ENCODE results near the gene TBC1D9.

TBC1D9 gene

DNA sequence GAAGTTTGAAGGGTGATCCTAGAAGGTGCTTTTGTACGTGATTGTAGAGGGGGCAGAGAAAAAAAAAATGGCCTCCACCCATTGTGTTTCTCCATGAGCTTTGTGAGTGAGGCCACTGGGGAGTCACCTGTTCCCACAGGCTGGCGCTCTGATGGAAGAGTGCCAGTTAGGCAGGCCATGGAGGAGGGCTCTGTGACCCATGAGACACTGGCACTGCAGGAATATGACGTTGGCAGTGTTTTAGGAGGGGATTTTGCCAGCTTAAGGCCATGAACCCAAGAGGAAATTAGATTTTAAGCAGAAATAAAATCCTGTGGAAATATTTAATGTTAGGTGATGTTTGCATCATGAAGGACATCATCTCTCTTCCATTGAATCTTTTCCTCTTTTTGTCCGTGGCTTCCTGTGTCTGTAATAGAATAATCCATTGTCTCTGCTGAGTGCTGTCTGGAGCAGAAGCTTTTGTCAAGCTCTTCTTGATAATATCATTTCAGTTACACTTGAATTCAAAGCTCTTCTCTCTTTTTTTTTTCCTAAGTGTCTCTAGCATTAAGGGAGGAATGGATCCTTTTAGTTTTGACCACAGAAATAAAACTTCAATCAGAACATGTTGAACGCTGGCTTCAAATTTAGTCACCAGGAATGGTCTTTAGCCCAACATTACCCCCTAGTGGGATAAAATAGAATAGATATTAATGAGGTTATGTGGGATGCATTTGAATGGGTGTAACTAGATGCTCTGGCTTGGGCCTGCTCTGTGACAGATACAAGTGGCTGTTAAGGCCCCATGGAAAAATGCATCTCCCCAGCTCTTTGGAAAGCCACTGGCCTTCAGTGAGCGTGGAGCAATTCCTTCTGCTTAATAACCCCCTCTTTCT, 146.4 kb downstream of the TBC1D9 start:
- no peak for DNase-seq

DNA sequence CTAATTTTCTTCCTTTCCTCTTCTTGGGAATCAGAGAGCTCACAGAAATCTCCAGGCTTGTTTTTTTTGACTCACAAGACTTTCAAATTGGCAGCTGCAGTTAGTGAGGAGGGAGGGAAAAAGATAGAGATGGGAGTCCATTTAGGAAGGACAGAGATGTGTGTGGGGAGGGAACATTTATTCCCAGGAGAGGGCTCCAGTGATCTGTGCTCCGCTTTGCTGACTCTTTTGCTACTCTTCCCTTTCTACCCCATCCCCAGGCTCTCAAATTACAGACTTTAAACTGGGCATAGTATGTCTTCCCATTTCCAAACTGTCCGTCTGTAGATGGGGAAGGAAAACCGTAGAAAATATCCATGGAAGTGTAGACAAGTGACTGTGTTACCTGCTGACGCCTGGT, 148.3 kb downstream of the TBC1D9 start:
- DNase-seq = no peak

DNA sequence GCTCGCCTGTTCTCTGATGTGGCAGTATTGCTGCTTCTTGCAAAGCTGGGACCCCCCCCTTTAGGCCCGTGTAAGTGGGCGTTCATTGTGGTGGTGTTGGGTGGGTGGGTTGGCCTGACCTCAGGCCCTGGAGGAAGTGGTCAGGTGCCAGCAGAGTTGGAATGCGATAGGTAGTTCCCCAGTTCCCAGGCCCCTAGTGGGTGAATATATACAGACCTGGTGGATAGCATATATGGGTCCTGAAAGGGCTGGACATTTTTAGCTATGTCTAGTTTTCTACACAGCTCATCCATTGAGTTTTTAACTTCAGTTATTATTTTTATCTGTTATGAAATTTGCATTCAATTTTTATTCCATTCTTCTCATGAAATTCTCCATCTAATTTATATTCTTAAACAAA, 151.6 kb downstream of the TBC1D9 start:
- DNase-seq = no peak

DNA sequence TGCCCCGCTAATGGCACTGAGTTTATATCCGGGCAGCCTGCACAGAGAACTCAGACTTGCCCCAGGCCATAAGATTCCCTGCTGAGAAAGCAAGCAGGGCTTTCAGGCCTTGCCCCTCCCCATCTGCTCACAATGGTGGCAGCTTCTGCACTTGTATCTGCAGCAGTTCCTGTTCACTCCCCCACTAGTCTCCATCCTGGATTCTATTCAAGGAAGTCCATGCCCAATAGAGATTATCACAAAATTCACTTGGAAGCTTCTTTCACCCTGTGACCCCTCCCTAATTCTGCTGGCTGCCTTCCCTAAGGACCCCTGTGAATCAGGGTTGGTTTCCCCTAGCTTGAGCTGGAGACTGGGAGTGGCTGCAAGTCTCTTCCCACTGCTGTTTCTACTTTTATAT, 152.9 kb downstream of the TBC1D9 start:
- DNase-seq = no peak

DNA sequence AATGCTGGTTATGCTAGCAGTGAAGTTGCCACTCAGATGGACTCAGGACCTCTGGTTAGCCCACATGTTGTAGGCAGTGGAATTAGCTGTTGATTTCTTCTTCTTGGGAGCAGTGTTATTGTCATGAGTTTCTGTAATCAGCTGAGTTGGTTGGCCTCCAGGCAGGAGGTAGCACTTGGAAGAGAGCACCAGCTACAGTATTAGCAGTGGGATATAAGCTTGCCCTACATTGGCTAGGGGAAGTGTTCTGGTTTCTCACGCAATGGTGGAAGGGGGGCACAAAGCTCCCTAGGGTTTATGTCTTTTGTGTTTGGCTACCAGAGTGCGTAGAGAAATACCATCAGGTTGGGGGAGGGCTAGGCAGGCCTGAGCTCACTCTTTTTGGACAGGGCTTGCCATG, 153.5 kb downstream of the TBC1D9 start:
- no peak for DNase-seq

DNA sequence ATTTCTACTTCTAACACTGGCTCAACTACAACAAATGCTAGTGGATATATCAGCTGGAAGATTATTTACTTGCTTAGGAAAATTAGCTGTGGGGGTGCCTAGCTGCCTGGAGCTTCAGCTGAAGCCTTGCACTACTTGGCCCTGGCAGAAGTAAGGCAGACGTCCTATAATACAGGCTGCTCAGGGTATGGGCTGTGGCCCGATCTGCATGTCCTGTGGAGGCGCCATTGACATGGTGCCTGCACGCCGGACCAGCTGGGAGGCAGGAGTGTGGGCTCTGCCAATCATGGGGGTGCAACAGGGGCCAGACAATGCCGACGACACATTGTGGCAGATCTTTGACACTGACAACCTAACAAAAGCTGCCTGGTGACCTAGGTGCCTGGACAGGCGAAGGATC, 155.8 kb downstream of the TBC1D9 start:
- no peak for DNase-seq

DNA sequence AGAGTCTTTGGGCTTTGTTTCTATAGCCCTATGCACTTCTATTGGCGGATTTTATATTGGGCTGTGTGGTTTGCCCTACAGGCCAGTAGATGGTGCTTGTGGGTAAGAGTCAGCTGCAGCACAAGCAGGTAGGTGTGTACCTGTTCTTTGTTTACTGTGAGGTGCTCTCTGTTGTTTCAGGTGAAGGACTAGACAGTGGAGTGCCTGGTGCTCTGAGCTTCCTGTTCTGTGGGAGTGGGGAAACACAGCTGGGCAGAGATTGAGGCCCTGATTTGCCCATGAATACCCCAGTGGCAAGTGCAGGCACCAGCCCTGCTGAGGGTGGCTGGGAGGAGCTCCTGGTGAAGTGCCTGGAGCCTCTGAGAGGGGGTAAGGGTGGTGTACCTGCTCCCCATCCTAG, 161.1 kb downstream of the TBC1D9 start:
- DNase-seq = no peak

DNA sequence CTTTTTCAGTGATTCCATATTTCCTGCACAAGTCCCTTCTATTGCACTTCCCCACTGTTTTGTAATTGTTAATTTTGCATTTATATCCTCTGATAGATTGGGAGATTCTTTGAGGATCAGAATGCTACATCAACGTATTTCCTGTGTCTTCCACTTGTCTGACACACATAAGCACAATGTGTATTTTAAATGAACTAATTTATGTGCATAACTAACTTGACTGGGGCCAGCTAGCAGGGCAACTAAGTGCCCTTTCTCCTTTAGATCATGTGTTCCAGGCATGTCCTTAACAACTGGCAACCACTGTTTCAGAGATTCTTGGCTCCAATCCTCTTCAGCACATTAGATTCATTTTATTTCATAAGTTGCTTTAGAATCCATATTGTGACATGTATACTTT, 171.7 kb downstream of the TBC1D9 start:
- no peak for DNase-seq

DNA sequence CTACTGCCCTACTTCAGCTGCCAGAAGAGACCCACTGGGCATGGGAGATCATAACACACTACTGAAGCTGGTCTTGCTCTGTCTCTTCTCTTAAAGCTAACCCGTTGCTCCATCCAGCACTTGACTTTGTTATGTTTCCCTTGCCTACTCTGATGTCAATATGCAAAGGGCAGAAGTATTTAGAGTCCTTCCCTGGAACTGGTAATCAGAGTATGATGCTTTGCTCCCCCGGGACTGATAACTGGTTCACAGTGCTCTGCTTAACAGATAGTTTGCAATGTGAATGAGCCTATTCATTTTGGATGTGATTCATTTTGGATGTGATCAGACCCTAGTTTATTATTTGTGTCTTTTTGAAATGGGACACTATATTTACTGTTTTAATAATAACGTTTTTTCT, 175.1 kb downstream of the TBC1D9 start:
- DNase-seq = no peak

DNA sequence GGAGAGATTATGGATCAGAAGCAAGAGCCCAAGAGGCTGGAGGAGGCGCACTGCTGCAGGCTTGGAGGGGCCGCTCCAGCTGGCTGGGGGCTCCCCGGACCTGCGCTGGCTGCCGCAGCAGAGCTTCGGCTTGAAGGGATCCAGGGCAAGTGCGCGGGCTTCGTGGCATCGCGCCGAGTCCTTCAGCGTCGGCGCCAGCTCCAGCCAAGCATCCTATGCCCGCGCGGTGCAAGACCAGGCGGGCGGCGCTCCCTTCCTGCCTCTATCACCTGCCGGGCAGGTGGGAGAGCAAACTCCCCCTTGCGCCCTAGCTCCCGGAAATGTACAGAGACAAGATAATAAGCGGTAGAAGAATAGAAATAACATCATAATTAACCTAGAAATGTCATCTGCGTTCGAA, 176.9 kb downstream of the TBC1D9 start:
- DNase-seq = no peak

DNA sequence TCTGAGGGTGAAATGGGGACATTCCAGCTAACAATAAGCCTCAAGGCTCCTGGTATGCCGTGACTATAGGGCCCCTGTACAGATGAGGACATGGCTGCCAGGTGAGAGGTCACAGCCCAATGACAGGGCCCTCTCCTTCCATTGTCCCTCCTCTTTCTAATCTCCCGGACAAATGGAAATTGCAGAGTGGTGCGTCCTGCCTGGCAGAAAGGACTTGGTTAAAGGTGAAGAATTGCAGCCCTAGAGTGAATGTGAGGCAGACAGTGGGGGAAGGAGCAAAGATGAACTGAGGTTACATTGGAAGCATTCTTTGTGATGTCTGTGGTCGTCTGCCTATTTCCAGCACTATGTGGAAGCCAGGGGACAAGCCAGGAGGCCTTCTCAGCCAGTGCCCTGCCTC, 180.7 kb downstream of the TBC1D9 start:
- no peak for DNase-seq

DNA sequence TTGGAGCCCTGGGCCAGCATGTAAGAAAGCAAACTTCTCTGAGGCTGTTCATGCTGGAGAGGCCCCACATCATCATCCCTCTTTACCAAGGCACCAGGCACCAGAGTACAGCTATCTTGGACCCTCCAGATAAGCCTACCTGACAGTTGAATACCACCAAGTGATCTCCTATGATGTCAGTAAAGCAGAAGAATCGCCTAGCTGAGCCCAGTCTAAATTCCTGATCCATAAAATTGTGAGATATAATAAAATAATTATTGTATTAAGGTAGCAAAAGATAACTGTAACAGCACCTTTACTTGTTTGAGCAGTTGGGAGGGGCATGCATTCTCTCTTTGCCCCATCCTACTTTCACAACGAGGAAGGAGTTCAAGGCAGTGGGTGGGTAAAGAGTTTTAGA, 184.6 kb downstream of the TBC1D9 start:
- no peak for DNase-seq

All from activated gamma-delta T cell (primary cell).